IgD-negative memory B cell (primary cell): ENCODE measurements around the gene GMDS. TPM values are rescaled to one million over a fixed set of nuclear protein-coding genes. Genes with fewer than 3 reads are reported as not detected.

Source experiments
- H3K27ac Mint-ChIP-seq, 3 donors: one replicate each; pipeline ENCODE4 v1.8.0; 2020 to 2022; ENCODE audit warnings: mild to moderate bottlenecking in 3 of 3, mixed read lengths in 3 of 3, moderate library complexity in 1 of 3
- H3K27me3 Mint-ChIP-seq: one replicate; pipeline ENCODE4 v1.8.0; 2021; ENCODE audit warnings: mixed read lengths
- H3K36me3 Mint-ChIP-seq: one replicate; pipeline ENCODE4 v1.8.0; 2020; ENCODE audit warnings: mild to moderate bottlenecking, mixed read lengths
- H3K4me1 Mint-ChIP-seq, 3 donors: one replicate each; pipeline ENCODE4 v1.8.0; 2020 to 2022; ENCODE audit warnings: mixed read lengths in 3 of 3, mild to moderate bottlenecking in 1 of 3
- H3K4me3 Mint-ChIP-seq, 4 donors: one replicate each; pipeline ENCODE4 v1.8.0; 2020 to 2022; ENCODE audit warnings: mild to moderate bottlenecking in 4 of 4, mixed read lengths in 4 of 4, moderate library complexity in 3 of 4
- H3K9me3 Mint-ChIP-seq, 3 donors: one replicate each; pipeline ENCODE4 v1.8.0; 2020 to 2021; ENCODE audit warnings: mixed read lengths in 3 of 3, mild to moderate bottlenecking in 1 of 3
- polyA plus RNA-seq: library from polyadenylated mRNA; unstranded; fragments of 300-500 nt; fragmentation: Illumina TruSeq; gene quantifications from one replicate; pipeline ENCODE4 v1.2.3, GENCODE V29; 2021

GMDS gene
- polyA plus RNA-seq, 1 donor from 2014 or later: 17.0 TPM

GRCh38 chr6:1574083-1574761, 671.2 kb downstream of the GMDS start:
- no peak overlapping the region for H3K27ac Mint-ChIP-seq
- H3K27me3 Mint-ChIP-seq: peaks cover 25% of the 10 kb centered on the region
- no peak overlapping the region for H3K4me3 Mint-ChIP-seq
- H3K36me3 Mint-ChIP-seq: no peaks in the 10 kb centered on the region
- peaks cover 0 to 11% (median 4%) of the 10 kb centered on the region in 3 donors for H3K4me1 Mint-ChIP-seq
- peaks cover 7 to 20% (median 9%) of the 10 kb centered on the region in 3 donors for H3K9me3 Mint-ChIP-seq
